HG03571 (cell line): ENCODE results near the gene EXOC6B.
"Not testable (repeated sequence)": the region's sequence is repeated elsewhere in the genome, so short reads cannot be mapped to it uniquely, and the experiment has no call there.

Source experiments
- ATAC-seq: cut with Tn5 transposase; IDR thresholded peaks from one replicate; pipeline ENCODE4 v1.9.1; 2021; ENCODE audit not compliant: unreplicated experiment

EXOC6B gene

DNA sequence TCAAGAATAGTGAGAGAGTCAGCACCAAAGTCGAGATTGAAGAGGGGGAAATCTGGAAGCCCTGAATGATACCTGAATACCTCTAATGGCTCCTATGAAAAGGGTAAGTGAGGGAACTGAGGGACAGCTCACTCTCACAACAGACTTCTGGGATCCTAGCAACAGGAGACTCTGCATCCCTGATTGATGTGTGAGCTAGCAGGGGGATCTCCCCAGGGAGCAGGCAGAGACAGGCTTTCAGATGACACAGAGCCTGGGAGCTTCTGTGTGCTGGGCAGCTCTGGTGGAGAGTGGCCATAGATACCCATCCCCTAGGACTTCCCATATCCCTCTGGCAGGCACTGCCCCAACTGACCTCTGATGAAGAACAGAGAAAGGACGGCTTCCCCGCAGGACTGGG is 206.2 kb downstream of the EXOC6B start:
- ATAC-seq = no peak

DNA sequence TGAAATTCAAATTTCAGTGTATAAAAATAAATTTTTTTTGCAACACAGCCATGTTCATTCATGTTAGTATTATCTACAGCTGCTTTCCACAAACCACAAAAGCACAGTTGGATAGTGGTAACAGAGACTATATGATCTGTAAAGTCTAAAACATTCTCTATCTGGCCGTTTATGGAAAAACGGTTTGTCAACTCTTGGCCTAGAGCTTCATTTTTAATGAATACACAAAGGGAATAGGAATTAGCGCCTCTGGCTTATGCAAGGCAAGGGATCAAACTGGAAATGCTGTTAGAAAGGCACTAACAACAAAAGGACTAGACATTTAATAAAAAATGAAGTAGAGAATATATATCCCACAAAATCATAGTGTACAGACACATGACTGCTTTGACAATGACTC is 211.9 kb downstream of the EXOC6B start:
- no peak for ATAC-seq

DNA sequence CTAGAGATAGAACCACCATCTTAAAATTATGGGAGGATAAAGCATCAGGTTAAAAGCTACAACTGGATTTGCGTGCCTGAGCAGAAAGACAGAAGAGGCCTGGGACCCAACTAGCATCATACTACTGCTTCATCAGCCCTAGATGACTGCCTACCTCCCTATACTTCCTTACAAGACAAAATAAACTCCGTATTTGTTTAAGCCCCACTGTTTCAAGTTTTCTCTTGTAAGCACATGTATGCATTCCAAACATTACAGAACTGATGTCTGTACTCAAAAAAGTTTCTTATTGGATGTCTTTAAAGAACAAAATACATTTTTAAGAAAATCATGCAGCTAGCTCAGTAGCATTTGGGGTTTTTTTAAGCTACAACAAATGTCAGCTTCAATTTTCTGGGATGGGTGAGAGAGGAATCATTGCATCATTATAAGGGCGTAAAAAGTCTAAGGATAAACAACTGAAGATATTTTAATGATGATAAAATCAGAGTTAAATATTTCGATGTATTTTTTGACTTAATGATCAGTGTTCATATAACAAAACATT is 213.1 kb downstream of the EXOC6B start:
- ATAC-seq = no peak

DNA sequence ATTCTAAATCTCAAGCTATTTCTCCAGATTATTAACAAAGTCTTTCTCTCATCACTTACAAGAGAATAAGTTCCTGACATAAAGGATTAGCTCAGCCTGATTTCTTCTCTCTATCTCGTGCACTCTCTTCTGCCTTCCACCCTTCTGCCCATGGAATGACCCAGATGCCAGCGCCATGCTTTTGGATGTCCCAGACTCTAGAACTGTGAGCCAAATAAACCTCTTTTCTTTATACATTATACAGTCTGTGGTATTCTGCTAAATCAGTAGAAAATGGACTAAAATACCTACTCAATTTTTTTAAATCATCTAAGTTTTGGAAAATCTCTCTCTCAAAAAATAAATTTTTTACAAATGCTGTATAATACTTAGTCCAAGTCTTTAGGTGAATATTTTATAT is 218.6 kb downstream of the EXOC6B start:
- ATAC-seq = no peak

DNA sequence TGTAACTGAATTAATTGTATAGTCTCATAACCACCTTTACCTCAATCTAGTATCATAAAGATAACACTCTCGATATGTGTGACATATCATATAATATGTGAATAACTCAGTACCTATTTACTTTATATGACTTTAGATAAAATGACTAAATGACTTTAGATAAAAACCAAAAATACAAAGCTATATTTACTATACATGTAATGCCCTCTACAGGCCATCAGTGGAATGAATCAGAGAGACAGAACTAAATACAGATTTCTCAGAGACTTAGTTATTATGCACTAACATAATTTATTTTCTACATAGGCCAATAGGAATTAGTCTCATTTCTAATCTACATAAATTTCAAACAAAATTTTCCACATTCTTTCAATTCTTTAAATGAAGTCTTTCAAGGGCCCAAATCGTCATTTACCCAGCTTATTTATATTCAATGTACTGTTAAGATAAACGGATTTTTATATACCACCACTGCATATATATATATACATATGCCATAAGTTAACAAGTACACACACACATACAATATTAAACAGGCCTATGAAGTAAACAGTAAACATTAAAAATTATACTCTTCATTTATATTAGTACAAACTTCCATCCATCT is 219.9 kb downstream of the EXOC6B start:
- ATAC-seq = no peak

DNA sequence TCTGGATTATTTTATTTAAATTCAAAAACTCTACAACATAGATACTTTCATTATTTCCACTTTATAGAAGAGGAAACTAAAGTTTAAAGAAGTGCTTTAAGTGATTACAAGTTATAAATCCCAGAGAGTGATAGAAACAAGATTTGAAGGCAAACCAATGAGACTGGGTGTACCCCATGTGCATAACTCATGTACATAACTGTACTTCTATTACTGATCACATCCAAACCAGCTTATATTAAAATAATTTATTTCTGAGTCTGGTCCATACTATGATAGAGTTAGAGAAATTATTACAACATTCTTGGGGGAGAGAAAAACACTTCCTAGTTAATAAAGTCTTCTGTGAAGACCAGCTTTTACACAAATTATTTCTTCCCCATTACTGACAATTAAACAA is 221.4 kb downstream of the EXOC6B start:
- no peak for ATAC-seq

DNA sequence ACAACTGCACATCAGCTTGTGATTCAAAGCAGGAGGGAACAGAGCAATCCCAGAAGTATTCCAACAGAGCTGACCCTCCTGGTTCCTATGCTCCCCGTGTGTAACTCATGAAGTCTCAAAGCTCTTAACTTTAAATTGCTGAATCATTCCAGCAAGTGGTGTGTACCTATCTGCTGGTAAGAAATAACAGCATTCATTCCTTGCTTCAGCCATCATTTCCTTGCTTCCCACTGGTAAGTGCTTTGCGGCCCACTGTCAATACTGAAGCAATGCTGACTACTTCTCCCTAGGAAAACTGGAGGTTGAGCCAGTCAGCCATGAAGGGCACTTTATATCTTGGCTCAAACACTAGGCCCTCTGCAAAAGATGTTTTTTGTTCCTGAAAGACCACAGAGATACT is 222.4 kb downstream of the EXOC6B start:
- ATAC-seq = no peak

DNA sequence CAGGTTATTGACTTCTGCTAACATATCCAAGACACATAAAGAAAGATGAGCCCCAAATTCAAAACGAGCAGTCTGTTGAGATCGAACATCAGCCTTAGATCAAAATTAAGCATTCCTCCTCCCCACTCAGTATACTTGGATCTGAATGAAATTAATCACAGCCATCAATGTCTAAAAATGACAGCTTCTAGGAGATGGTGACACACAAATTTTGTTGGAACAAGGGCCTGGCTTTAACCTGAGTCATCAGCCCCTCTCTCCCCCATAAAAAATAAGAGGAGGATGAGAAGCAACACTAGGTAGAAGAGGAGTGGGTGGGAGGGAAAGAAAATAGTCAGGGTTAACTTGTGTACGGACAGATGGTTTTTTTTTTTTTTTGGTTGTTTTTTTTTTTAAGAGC is 223.1 kb downstream of the EXOC6B start:
- no peak for ATAC-seq

DNA sequence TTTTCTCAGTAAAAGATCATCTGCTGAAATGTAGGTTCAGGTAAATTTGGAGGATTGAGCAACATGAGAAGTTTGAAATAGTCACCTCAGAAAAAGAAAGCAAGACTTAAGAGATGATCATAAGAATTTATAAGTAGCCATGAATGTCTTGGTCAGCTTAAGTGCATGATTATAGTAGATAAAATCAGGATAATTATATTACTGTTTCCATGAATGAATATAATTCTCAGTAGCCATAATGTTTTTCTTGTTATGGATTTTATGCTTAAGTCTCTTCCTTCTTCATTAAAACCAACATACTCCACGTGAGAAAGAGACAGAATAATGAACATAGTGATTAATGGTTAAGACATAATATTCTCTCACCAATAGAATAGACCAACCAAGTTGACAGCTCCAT is 223.7 kb downstream of the EXOC6B start:
- ATAC-seq = no peak

DNA sequence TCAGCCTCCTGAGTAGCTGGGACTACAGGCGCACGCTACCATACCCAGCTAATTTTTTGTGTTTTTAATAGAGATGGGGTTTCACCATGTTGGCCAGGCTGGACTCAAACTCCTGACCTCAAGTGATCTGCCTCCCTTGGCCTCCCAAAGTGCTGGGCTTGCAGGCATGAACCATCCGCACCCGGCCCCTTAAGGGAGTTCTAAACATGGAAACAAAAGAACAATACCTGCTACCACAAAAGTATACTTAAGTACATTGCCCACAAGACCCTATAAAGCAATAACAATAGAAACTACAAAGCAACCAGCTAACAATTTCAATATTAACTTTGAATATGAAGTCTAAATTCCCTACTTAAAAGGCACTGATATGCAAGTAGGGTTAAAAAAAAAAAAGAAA is 242.0 kb downstream of the EXOC6B start:
- not testable (repeated sequence) for ATAC-seq

DNA sequence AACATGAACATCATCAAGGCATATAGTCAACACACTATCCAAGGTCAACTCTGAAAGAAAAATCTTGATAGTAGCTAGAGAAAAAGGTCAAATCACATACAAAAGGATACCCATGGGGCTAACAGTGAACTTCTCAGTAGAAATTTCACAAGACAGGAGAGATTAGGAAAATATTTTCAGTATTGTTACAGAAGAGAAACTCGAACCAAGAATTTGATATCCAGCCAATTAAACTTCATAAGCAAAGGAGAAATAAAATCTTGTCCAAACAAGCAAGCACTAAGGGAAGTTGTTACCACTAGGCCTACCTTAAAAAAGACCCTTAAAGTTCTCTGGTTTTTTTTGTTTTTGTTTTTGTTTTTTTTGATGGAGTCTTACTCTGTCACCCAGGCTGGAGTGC is 242.5 kb downstream of the EXOC6B start:
- ATAC-seq = no peak

DNA sequence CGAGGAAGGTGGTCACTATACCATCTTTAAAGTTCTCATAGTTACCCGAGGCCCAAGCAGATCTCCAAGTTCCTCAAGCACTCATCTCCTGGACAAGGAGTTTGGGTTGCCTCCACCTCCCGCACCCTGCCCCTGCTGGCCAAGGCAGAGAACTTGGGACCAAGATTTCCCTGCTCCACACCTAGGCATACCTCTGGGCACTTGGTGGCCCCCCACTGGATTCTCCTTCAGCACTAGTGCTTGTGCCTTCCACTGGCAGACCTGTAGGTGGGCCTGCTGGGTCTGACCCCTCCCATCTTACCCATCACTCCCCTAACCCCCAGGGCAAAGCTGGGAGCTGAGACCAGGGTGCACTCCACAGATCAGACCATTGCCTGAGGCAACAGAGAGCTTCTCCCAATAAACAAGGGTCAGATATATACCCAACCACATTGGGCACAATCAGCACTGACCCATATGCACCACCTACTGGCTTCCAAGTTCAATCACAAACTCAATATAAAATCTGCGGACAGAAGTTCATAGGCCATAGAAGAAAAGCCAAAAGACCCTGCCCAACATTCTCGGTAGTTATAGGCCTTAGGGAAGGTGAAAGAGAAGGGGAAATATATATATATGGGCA is 244.2 kb downstream of the EXOC6B start:
- no peak for ATAC-seq

DNA sequence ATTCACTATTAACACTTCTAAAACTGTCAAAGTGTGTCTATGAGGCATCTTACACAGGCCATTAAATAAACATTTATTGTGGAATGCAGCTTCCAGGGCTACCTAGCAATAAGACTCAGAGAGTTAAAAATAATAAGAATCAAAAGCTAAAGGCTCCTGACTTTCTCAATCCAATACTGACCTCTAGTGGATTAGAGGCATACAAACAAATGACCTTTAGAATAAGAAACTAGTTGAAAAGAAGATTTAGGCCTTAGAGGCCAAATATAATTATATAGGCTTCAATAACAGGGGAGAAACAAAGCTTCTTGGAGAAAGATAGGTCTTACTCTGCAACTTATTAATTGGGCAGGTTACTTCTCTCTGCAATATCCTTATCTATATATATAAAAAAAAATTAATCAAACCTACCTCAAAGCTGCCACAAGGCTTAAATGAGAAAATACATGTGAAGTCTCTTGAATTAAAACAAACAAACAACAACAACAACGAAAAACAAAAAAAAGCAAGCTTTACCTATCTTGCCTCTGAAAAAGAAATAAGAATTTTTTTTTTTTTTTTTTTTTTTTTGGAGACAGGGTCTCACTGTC is 246.1 kb downstream of the EXOC6B start:
- no peak for ATAC-seq

DNA sequence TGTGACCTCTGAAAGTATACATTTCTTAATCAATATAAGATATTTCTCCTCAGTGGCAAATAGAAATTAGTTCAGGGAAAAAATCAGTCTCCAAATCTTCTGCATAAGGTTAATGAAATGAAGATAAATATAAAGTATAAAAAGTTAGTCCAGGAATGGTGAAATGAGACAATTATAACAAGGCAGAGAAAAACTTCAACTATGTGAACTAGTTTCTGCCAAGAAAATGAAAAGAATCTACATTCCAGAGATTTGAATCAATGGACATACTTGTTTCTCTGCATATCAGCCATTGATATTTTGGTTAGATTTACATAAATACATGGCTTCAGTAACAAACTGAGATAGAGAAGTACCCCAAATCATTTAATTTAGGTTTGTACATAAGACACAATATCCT is 249.0 kb downstream of the EXOC6B start:
- no peak for ATAC-seq

DNA sequence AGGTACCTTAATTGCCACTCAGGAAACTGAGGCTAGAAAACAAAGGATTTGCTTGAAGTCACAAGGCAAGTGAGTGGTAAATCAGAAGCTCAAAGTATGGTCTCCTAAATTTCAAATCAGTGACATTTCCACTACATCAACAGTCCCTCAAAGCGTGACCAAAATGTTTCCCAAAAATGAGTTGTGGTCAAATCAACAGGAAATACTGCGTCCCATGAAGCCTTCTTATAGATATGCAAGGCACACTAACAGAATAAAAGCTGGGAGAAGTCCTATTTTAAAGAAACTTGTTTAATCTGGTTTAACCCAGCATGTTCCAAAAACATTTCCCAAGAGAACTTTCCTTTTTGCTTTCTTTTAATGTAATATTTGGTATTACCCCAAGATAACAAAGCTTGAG is 249.4 kb downstream of the EXOC6B start:
- ATAC-seq = no peak

DNA sequence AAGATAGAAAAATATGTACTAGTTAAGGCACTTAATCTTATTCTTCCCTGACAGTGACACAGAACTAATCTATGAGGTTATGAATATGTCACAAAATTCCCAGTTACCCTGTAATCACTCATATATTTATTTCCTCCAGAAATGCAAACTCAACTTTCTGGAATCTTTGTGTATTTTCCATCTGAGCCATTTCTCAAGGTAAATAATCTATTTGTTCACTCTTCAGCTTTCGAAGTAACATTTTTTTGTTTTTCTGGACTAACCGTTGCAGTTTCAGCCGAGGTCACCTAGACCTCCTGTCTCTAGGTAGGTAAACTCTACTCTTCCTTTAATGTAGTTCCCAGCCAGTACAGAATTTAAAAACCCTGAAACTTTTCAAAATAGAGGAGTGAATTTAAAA is 250.9 kb downstream of the EXOC6B start:
- no peak for ATAC-seq

DNA sequence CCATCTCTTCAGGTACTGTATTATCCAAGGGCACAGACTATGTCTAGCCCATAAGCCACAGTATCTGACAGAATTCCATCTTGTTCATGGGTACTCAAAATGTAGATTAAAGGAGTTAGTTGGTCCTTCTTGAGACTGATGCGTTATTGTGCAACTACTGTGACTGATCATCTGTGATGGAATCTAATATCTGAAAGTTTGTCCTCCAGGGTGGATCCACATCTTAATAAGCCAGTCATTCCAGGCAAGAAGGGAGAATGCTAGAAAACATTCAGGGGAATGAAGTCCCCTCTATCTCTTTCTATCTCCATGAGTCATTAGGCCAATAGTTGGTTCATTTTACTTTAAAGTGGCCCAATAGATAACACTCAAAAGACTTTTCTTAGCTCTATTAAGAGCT is 252.6 kb downstream of the EXOC6B start:
- ATAC-seq = no peak

DNA sequence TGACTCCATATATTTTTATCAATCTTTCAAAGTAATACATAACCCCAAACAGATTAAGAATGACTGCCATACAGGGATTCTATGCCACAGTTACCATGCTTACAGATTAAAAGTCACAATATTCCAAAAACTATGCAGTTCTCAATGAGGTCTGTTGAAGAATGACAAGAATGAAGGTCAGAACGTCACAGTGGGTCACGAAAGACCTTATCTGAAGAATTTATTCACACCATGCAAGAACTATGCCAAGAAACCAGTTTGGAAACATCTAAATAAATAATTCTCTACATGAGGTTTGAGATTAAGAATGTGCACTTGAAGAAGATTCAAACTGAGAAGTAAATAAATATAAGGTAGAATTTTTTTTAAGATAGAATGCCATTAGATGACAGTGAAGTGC is 253.3 kb downstream of the EXOC6B start:
- no peak for ATAC-seq

DNA sequence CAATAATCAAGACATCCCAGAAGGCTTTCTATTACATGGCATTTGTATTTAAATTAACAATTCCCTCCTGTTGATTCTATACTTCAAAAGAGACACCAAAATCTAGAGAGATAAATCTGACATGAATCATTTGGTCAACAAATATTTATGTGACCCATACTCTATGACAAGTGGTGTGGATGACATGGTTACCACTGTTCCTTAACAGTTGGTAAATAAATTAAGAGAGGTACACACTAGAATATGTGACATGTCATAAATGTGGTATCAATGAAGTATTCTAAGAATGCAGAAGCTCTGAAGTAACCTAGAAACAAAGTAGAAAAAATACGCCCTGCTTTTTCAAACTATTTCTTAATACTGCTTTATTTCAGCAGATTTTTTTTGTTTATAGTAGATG is 255.4 kb downstream of the EXOC6B start:
- no peak for ATAC-seq

DNA sequence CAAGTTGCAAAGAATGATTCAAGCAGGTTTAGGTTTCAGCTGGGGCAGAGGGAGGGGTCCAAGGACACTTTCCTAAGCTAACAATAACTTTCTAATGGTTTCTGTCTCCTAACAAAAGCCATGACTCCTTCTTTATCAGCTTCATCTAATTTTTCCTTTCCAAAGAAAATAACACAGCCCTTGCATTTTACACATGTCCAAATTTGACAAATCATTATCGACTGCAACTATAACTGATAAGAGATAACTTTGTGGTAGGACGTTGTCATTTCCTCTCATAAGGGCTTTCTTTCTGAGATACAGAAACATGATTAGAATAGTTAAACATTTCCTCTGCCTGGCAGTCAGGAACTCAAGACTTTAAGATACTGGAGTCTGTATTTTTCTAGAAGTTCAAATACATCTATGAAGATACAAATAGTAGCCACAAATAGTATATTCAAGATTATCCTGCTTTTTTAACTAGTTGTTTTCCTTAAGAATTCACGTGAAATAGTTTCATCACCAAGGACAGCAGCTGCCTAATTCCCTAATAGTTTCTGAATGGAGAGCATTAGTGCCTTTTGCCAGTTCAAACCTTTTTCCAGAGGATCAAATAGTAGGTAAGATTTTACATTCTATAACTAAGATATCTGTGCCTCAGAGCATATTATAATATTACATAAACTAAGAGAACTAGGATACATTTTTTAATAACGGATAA is 263.2 kb downstream of the EXOC6B start:
- no peak for ATAC-seq

DNA sequence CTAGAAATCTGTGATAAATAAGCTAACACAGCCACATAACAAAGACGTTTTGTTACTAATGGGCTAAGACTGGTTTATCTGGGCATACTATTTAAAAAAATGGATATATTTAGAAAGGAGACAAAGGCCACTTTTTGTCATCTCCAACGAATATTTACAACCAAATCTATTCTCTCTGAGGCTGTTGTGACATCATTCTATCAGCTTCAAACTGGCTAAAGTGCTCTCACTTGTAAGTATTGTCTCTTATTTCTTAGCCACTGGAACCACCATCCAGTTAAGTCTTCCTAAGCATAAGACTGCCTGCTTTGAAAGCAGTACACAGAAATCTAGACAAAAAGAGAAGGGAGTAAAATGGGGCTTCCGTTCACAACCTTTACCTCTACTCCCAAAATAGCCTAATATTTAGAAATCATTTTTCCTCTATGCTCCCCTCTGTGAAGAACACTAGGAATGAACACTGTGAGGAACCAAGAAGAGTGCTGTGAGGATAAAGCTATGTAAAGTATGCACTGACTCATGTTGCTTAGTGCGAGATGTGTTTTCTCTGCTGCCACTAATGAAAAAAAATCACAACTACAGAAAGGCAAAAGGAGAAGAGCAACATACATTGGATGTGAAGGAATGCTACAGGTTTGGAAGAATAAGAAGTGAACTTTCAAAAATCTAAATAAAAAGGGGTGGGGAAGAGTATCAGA is 264.1 kb downstream of the EXOC6B start:
- ATAC-seq = no peak
